Raji (cell line): ENCODE results near the gene LRP5.
A peak's percentile ranks its signal among the peaks of the same experiment; 100 is the strongest.

ENCODE experiments used
- POLR2A ChIP-seq: IDR thresholded peaks from 2 replicates; pipeline ENCODE4 v1.6.1; 2011; ENCODE audit warnings: low read depth, low read length, control low read depth; ENCODE audit not compliant: insufficient read depth

LRP5 gene

GRCh38 chr11:68448604-68449011 lies 136.2 kb downstream of the LRP5 start:
- no peak for TF ChIP-seq POLR2A

DNA sequence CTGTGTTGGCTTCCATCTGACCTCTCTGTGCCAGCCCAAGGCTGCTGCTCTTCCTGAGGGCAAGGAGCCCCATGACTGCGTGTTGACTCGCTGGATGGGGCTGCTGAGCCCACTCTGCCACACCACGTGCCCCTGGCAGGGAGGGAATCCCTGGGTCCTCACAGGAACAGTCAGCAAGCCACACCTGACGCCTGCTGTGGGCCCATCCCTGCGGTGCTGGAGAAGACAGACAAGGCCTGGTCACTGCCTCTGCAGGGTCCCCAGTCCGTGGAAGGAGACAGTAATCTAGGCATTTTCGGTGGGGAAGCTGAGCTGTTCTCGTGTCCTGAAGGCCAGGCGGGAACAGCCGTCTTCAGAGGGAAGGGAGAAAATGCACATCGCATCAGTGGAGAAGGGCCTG lies 137.6 kb downstream of the LRP5 start:
- no peak for TF ChIP-seq POLR2A

- no peak for TF ChIP-seq POLR2A
Measured at GRCh38 chr11:68450711-68451110, 138.3 kb downstream of the LRP5 start.

- no peak for TF ChIP-seq POLR2A
Measured at GRCh38 chr11:68454767-68455166, 142.4 kb downstream of the LRP5 start.

DNA sequence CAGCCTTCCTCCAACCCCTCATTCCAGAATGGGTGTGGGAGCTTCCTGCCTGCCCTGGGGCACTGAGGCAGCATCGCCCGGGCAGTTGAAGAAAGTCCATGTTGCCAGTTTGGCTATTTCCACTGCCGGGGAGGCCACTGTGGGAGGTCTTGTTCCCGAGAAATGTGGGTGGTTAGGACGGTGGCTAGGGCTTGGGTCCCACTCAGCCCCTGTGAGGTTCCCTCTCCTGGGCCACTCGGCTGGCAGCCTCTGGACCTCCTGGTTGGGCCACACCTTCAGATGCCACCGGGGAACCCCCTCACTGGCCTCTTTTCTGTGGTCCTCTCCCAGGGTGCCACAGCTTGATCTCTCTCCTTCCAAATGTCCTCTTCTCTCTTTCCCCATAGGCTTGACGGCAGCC lies 143.1 kb downstream of the LRP5 start:
- TF ChIP-seq POLR2A = no peak

GRCh38 chr11:68457216-68457897 lies 145.0 kb downstream of the LRP5 start:
- TF ChIP-seq POLR2A = no peak

- no peak for TF ChIP-seq POLR2A
Measured at GRCh38 chr11:68457898-68458249, 145.5 kb downstream of the LRP5 start.

GRCh38 chr11:68459886-68460740 lies 147.7 kb downstream of the LRP5 start:
- TF ChIP-seq POLR2A = peak; percentile 49

- TF ChIP-seq POLR2A = peak; percentile 74
Measured at GRCh38 chr11:68460741-68461574, 148.6 kb downstream of the LRP5 start, which contains the start of gene PPP6R3. PPP6R3 (plus strand) TSS chr11:68460752; CDS start chr11:68537665, 76,913 bp downstream.

GRCh38 chr11:68461575-68461917 lies 149.2 kb downstream of the LRP5 start:
- TF ChIP-seq POLR2A = no peak

- no peak for TF ChIP-seq POLR2A
Measured at GRCh38 chr11:68463714-68464113, 151.3 kb downstream of the LRP5 start.

- no peak for TF ChIP-seq POLR2A
Measured at GRCh38 chr11:68467201-68467834, 154.9 kb downstream of the LRP5 start.

DNA sequence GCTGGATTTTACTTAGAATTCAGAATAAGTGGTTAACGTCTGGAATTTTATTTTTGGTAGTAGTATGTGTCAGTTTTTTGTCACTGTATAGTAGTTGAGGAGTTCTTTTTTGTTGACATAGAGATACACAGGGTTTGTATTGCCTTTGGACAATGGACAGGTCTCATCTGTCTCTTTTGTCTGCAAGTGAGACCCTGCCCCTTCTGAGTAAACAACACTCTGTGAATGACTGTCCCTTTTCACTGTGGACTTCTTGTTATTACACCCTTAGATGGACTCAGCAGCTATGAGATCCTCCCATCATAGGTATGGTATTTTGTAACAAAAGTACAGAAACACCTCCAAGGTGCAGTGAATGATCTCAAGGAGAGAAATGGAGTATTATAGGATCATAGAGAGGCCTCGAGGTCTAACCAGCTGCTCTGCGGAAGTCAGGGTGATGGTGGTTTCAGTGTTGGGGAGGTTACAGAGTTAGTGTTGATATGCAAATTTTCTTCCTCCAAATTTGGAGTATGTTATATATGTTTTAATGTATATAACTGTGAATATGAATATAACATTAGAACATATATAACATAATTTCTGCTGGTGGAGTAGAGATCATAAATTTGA lies 155.9 kb downstream of the LRP5 start:
- no peak for TF ChIP-seq POLR2A

- TF ChIP-seq POLR2A = no peak
Measured at GRCh38 chr11:68469122-68469521, 156.7 kb downstream of the LRP5 start.

- no peak for TF ChIP-seq POLR2A
Measured at GRCh38 chr11:68469642-68470041, 157.3 kb downstream of the LRP5 start.
